ENCODE measurements around the gene OR2T33.
"Not testable (repeated sequence)": the region's sequence is repeated elsewhere in the genome, so short reads cannot be mapped to it uniquely, and the experiment has no call there.

The OR2T33 gene, protein sequence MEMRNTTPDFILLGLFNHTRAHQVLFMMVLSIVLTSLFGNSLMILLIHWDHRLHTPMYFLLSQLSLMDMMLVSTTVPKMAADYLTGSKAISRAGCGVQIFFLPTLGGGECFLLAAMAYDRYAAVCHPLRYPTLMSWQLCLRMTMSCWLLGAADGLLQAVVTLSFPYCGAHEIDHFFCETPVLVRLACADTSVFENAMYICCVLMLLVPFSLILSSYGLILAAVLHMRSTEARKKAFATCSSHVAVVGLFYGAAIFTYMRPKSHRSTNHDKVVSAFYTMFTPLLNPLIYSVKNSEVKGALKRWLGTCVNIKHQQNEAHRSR

DNA sequence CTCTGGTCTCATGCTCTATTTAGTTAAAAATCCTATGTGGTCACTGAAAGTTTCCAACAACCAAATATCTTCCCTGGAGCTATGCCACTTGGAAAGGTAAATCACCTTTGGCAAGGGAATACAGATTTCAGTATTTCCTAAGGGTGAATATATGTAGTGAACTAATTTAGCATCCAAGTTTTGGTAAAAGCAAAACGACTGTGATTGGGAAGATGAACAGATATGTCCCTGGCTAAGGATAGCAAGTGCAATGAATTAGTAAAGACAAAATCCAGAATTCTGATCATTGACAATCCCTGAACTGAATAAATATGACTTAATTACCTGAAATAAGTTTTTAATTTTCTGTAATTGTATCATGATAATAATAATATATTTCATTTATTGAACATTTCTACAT lies at the start of gene OR2T33:
TSS of gene OR2T33 (minus strand) at position 101 of the 400 bp plus-strand sequence. CDS start 4,162 bp downstream, outside the sequence.
- DNase-seq = no peak
- intact Hi-C loops (cut with DNase I) = no loop called here

DNA sequence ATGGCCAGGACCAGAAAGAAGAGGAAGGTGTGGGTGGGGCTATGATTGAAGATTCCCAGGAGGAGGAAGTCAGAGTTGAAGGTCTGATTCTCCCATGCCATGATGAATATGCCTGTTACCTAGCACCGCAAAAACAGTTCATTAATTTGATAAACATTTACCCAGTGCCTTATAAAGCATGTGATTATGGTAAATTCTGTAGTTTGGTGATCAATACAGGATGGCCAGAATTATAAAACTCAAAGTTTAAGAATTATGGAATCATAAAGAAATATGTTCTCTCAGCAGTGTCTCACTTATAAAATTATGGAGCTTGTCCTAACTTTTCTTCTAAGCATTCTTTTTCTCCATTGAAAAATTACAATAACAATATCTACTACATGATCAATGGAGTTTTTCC lies 46.7 kb upstream of the OR2T33 start, which contains the start of gene OR2M7:
TSS of gene OR2M7 (minus strand) at position 101 of the 400 bp plus-strand sequence. CDS start at position 101, 0 bp downstream.
- intact Hi-C loops (cut with DNase I) = no loop called here
- no peak for DNase-seq

DNA sequence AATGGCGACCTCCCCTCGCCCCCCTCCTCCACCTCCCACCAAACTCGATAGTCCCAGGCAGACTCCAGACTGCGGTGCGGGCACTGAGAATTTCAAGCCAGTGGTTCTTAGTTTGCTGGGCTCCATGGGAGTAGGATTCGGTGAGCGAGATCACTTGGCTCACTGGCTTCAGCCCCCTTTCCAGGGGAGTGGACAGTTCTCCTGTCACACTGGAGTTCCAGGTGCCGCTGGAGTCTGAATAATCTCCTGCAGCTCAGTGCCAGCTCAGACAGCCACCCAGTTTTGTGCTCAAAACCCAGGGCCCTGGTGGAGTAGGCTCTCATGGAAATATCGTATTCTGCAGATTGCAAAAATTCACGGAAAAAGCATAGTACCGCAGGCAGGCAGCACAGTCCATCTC lies 39.0 kb upstream of the OR2T33 start:
- DNase-seq = peak in 1 of 10 donors; percentile 51
- intact Hi-C loops (cut with DNase I) = no loop called here

DNA sequence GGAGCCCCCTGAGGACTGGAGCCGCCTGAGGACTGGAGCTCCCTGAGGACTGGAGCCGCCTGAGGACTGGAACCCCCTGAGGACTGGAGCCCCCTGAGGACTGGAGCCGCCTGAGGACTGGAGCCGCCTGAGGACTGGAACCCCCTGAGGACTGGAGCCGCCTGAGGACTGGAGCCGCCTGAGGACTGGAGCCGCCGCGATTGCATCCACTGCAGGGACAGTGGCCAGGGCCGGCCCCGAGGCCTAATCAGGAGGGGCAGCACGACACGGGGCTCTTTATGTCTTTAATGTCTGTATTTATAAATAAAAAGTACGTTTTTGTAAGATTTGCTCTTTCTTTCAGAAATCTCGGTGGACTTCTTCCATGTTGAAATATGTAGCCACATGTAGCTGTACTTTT lies 29.0 kb upstream of the OR2T33 start:
- peak in 1 of 10 donors; percentile 42 for DNase-seq
- intact Hi-C loops (cut with DNase I) = not testable (repeated sequence)

DNA sequence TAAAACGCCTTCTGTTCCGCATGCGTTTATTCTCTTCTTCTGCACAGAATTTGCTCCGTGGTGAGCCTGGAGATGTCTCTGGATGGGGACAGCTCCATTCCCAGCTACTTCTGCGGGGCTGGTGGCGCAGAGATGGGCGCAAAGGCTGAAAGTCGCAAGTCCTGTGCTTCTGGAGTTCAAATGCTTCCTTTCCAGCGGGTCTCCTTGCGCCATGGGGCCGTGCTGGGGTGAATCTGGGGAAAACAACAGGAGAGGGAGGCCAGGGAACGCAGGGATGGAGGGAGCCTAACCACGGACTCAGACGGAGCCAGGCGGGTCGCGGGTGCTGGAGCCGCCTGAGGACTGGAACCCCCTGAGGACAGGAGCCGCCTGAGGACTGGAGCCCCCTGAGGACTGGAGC lies 28.3 kb upstream of the OR2T33 start:
- peak in 2 of 10 donors; percentile 38 to 74 for DNase-seq
- intact Hi-C loops (cut with DNase I) = no loop called here

DNA sequence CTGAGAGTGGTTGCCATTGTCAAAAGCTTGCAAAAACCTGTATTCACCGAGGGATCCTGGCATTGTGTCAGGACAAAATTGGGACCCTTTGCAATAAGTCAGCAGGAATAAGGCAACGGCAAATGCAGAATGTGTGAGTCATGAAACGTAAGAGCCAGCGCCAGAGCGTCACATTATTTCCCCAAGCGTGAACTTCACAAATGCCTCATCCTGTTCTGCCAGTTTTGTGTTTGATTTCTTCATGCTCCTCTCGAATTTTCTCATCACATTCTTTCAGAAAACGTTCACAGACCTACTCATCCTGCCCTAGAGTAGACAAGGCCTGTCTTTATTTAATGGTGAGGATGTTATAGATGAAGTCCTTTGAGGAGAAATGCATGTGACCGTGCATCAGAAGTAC lies 27.9 kb upstream of the OR2T33 start:
- DNase-seq; intact Hi-C loops (cut with DNase I): not testable (repeated sequence)

DNA sequence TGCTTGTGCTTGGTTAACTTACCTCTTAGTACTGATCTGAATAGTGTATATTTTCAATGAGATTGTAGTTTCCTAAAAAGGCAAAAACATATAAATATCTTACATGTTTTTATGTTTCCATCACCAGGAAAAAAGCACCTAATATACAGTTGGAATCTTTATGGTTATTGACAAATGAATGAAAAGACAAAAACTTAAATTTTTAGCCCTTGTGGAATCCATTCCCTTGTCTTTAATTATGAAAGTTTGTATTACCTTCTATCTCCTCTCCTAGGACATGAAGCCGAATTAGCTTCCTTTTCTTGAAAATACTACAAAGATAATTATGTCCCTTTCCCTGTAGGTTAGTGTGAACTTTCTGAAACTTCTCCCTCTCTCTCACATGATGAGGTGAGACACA lies 25.5 kb upstream of the OR2T33 start, which contains the start of gene OR2T12:
TSS of gene OR2T12 (minus strand) at position 101 of the 400 bp plus-strand sequence. CDS start 7,846 bp downstream, outside the sequence.
- intact Hi-C loops (cut with DNase I) = no loop called here
- no peak for DNase-seq

DNA sequence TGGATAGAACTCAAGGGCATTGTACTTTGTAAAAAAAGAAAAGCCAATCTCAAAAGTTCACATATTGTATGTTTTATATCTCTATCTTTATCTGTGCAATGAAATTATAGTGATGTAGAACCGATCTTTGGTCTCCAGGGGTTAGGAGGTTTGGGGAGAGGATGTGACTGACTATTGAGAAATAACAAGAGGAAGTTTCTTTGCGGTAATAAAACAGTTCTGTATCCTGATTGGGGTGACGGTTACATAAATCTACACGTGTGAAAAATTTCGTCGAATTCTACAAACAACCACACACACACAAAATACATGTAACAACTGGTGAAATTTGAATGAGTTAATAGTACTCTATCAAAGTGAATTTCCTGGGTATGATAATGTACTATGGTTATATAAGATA lies 10.6 kb upstream of the OR2T33 start:
- intact Hi-C loops (cut with DNase I) = no loop called here
- no peak for DNase-seq

DNA sequence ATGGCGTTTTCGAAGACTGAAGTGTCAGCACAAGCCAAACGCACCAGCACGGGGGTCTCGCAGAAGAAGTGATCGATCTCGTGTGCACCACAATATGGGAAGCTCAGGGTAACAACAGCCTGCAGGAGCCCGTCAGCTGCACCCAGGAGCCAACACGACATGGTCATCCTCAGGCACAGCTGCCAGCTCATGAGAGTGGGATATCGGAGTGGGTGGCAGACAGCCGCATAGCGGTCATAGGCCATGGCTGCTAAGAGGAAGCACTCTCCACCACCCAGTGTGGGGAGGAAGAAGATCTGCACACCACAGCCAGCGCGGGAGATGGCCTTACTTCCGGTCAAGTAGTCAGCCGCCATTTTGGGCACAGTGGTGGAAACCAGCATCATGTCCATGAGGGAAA lies 4.6 kb downstream of the OR2T33 start:
- DNase-seq = peak in 1 of 10 donors; percentile 41
- intact Hi-C loops (cut with DNase I) = loop anchor here (2.0 kb wide), 1 partner anchor 188 kb away; no protein-coding TSS in a partner anchor

DNA sequence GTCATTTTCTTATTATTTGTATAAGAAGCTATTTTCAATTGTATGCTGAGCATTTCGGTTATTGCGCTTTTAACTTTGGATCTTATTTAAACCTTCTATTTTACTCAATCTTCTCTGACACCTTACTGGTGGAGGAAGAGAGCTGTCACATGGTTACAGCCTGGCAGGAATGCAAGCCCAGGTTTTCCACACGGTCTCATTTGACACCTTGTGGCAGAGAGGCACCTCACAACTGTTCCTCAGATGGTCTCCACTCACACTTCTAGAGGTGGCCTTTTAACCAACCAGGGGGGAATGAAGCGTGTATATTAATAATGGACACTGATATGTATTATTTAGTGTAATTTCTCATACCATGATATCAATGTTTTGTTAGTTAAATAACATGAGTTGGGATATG lies 9.6 kb downstream of the OR2T33 start:
- intact Hi-C loops (cut with DNase I) = no loop called here
- no peak for DNase-seq

DNA sequence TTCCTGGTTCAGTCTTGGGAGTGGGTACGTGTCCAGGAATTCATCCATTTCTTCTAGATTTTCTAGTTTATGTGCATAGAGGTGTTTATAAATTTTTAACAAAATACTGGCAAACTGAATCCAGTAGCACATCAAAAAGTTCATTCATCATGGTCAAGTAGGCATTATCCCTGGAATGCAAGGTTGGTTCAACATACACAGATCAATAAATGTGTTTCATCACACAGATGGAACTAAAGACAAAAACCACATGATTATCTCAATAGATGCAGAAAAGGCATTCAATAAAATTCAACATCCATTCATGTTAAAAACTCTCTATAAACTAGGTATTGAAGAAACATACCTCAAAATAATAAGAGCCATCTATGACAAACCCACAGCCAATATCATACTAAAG lies 18.5 kb downstream of the OR2T33 start:
- intact Hi-C loops (cut with DNase I); DNase-seq: not testable (repeated sequence)

DNA sequence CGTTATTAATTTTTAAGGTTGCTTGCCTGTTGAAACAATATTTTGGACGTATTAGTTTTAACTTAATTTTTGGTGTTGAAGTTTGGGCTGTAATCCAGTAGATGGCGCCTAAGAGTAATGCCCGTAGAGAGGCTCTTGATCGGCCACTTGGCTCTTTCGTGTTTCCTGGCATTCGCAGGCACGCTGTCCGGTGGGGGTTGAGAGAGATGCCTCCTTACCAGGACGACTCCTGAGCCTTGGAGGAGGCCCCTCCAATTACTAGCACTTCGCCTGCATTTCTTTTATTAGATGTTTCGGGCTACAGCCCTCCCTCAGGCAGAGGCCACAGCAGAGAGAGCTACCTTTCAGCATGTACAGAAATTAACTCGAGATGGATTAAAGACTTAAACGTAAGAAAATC lies 34.6 kb downstream of the OR2T33 start:
- intact Hi-C loops (cut with DNase I) = loop anchor here (5.0 kb wide), 1 partner anchor 564 kb away; no protein-coding TSS in a partner anchor
- peak in 7 of 10 donors; percentile 9 to 89 (median 57) for DNase-seq

DNA sequence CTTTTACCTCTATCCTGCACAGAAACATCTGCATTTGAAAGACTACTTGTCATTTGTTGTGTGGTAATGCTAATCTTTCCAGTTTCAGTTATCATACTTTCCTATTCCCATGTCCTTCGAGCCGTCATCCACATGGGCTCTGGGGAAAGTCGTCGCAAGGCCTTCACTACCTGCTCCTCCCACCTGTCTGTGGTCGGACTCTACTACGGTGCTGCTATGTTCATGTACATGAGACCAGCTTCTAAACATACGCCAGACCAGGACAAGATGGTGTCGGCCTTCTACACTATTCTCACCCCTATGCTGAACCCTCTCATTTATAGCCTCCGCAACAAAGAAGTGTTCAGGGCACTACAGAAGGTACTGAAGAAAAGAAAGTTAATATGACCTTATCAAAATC lies 38.3 kb downstream of the OR2T33 start:
- DNase-seq = no peak
- intact Hi-C loops (cut with DNase I) = no loop called here

DNA sequence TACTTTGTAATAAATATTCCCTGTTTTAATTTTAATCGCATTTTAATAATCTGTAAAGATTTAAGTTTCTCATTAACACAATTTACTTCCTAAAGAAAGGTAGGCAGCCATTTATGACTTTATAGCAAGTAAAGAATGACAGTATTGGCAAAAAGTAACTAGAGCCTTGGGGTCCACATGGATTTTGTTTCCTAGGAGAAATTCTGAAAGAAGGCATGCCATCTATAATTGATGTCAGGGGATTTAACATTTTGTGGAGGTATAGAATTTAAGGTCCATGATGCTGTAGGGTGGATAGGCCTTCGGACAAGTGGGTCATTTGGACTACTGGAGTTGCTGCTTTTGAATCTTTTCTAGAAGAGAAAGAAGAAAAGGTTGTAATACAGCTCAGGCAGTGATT lies 46.7 kb downstream of the OR2T33 start, which contains the start of gene OR2M4:
TSS of gene OR2M4 (plus strand) at position 301 of the 400 bp plus-strand sequence. CDS start 7,512 bp downstream, outside the sequence.
- DNase-seq = no peak
- intact Hi-C loops (cut with DNase I) = no loop called here

DNA sequence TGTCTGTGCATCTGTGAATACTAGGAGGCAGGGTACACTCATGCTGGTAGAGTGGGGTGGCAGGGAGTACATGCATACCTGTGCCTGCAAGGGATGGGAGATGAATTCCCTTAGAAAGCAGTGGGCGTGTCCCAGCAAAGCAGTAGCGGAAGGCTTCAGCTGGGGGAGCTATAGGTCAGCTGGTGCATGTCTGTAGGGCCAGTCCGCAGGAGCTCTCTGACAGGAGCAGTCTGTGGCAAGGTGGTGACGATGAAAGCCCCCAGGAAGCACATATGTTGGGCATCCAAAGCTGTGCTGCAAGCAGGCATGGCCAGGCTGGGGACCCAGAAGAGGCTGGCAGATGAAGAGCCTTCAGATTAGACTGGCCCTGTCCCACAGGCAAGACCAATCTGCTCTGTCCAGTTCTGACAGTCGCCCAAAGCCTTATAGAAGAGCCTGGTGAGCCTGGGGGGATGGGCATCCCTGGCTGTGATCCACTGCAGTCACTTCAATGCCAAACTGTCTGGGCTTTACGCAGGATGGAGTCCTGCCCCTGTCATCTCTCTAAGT lies 48.3 kb downstream of the OR2T33 start:
- peak in 2 of 10 donors; percentile 55 to 67 for DNase-seq
- intact Hi-C loops (cut with DNase I) = no loop called here

DNA sequence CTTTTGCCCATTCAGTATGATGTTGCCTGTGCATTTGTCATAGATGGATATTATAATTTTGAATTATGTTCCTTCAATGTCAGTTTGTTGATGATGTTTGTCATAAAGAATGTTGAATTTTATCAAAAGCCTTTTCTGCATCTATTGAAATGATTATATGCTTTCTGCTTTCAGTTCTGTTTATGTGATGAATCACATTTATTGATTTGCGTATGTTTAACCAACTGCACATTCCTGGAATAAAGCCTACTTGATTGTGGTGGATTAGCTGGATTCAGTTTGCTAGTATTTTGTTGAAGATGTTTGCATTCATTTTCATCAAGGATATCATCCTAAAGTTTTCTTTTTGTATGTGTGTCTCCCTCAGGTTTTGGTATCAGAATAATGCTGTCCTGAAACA lies 52.2 kb downstream of the OR2T33 start:
- intact Hi-C loops (cut with DNase I) = no loop called here
- no peak for DNase-seq
